ENCODE results near the gene FRMPD2.

Gene FRMPD2

GRCh38 chr10:48274636-48275035, at the start of gene FRMPD2:
Gene FRMPD2 (minus strand): TSS chr10:48274696. CDS start chr10:48274567, 129 bp downstream.
- DNase-seq (ENCODE audit: low read depth, low spot score): no peak

- no peak for DNase-seq (ENCODE audit: low read depth, low spot score)
These were observed 47.5 kb upstream of the FRMPD2 start for GRCh38 chr10:48322017-48322416.

GRCh38 chr10:48317321-48317990, 43.0 kb upstream of the FRMPD2 start:
- DNase-seq (ENCODE audit: low read depth, low spot score): peak; percentile 32

- no peak for DNase-seq (ENCODE audit: low read depth, low spot score)
These were observed 41.7 kb upstream of the FRMPD2 start for GRCh38 chr10:48316236-48316635.

- DNase-seq (ENCODE audit: low read depth, low spot score): no peak
These were observed 39.6 kb upstream of the FRMPD2 start for GRCh38 chr10:48314107-48314506.

GRCh38 chr10:48309711-48310226, 35.3 kb upstream of the FRMPD2 start:
- peak; percentile 64 for DNase-seq (ENCODE audit: low read depth, low spot score)

GRCh38 chr10:48307711-48308018, 33.2 kb upstream of the FRMPD2 start:
- DNase-seq (ENCODE audit: low read depth, low spot score): no peak

- peak; percentile 82 for DNase-seq (ENCODE audit: low read depth, low spot score)
These were observed 32.6 kb upstream of the FRMPD2 start for GRCh38 chr10:48306870-48307710.

GRCh38 chr10:48306265-48306869, 31.9 kb upstream of the FRMPD2 start, which contains the start of gene MAPK8:
Gene MAPK8 (plus strand): TSS chr10:48306677. CDS start chr10:48401661, 94,984 bp downstream.
- peak; percentile 96 for DNase-seq (ENCODE audit: low read depth, low spot score)

- no peak for DNase-seq (ENCODE audit: low read depth, low spot score)
These were observed 31.4 kb upstream of the FRMPD2 start for GRCh38 chr10:48305905-48306264.

GRCh38 chr10:48302515-48303476, 28.3 kb upstream of the FRMPD2 start:
- no peak for DNase-seq (ENCODE audit: low read depth, low spot score)

GRCh38 chr10:48300556-48300955, 26.1 kb upstream of the FRMPD2 start:
- DNase-seq (ENCODE audit: low read depth, low spot score): no peak

- no peak for DNase-seq (ENCODE audit: low read depth, low spot score)
These were observed 25.2 kb upstream of the FRMPD2 start for GRCh38 chr10:48299692-48300091.

- no peak for DNase-seq (ENCODE audit: low read depth, low spot score)
These were observed 24.6 kb upstream of the FRMPD2 start for GRCh38 chr10:48299066-48299465.

- DNase-seq (ENCODE audit: low read depth, low spot score): no peak
These were observed 22.1 kb upstream of the FRMPD2 start for GRCh38 chr10:48296576-48297098.

GRCh38 chr10:48294431-48294830, 19.9 kb upstream of the FRMPD2 start:
- DNase-seq (ENCODE audit: low read depth, low spot score): no peak

GRCh38 chr10:48292616-48293015, 18.1 kb upstream of the FRMPD2 start:
- DNase-seq (ENCODE audit: low read depth, low spot score): no peak

- DNase-seq (ENCODE audit: low read depth, low spot score): no peak
These were observed 16.7 kb upstream of the FRMPD2 start for GRCh38 chr10:48291190-48291589.

GRCh38 chr10:48290286-48290685, 15.8 kb upstream of the FRMPD2 start:
- no peak for DNase-seq (ENCODE audit: low read depth, low spot score)

GRCh38 chr10:48289501-48290238, 15.2 kb upstream of the FRMPD2 start:
- peak; percentile 74 for DNase-seq (ENCODE audit: low read depth, low spot score)

Measured in astrocyte of the hippocampus (primary cell).